ENCODE measurements around the gene CPNE8. TPM values are rescaled to one million over a fixed set of nuclear protein-coding genes. Genes with fewer than 3 reads are reported as not detected.
A peak's percentile ranks its signal among the peaks of the same experiment; 100 is the strongest.

The CPNE8 gene
- total and polyA plus RNA-seq, 10 of the 15 experiments (the other 5 are each of a cell fraction or from before 2014, with no cell fraction given), result 11.3 to 38.4 (median 18.9) TPM

DNA sequence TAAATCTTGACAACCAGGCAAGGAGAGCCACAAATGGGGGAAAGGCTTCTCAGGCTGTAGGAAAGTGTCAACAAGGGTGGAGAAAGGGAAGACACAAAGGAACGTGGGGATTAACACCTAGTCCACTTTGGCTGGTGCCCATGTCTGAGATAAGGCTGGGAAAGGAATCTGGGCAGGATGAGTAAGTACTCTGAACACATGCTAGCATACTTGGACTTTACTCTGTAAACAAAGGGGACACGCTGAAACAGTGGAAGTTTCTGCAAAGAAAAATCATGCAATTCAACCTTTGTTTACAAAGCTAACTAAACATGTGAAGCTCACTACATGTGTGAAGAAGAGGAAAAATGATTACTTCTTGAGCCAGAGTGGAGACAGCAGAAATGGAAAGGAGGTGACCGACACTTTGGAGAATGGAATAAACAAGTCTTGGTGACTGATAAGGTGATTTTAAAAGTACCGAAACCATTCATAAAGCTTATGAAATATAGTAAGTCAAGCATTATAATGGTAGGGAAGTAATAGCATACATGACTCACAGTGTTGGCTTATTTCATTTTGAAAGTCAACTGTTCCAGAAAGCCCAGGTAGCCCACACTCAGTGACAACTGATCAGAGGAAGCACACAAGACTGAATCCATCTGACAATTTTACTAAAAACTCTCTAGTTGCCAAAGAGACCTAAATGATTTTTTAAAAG is 13.2 kb downstream of the CPNE8 start (continued):
- no peak for TF ChIP-seq STAT3 (IDR thresholded peaks at IDR 0.05; ENCODE audit: low read depth, low read length)
- no peak for TF ChIP-seq IRF4 (IDR thresholded peaks at IDR 0.05; ENCODE audit: low read depth, low read length)
- no peak for TF ChIP-seq SREBF1 (IDR thresholded peaks at IDR 0.05; ENCODE audit: low read length)
- TF ChIP-seq SKIL (IDR thresholded peaks at IDR 0.05; ENCODE audit: low read depth, poor library complexity, severe bottlenecking), result no peak
- TF ChIP-seq BACH1 (IDR thresholded peaks at IDR 0.05; ENCODE audit: borderline replicate concordance), result no peak
- TF ChIP-seq, protein P1, sequence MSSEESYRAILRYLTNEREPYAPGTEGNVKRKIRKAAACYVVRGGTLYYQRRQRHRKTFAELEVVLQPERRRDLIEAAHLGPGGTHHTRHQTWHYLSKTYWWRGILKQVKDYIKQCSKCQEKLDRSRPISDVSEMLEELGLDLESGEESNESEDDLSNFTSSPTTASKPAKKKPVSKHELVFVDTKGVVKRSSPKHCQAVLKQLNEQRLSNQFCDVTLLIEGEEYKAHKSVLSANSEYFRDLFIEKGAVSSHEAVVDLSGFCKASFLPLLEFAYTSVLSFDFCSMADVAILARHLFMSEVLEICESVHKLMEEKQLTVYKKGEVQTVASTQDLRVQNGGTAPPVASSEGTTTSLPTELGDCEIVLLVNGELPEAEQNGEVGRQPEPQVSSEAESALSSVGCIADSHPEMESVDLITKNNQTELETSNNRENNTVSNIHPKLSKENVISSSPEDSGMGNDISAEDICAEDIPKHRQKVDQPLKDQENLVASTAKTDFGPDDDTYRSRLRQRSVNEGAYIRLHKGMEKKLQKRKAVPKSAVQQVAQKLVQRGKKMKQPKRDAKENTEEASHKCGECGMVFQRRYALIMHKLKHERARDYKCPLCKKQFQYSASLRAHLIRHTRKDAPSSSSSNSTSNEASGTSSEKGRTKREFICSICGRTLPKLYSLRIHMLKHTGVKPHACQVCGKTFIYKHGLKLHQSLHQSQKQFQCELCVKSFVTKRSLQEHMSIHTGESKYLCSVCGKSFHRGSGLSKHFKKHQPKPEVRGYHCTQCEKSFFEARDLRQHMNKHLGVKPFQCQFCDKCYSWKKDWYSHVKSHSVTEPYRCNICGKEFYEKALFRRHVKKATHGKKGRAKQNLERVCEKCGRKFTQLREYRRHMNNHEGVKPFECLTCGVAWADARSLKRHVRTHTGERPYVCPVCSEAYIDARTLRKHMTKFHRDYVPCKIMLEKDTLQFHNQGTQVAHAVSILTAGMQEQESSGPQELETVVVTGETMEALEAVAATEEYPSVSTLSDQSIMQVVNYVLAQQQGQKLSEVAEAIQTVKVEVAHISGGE (CRISPR knock-in tag; IDR thresholded peaks at IDR 0.05), result no peak
- no peak for TF ChIP-seq ZZZ3 (IDR thresholded peaks at IDR 0.05; ENCODE audit: control insufficient read depth, insufficient read length, low read depth)
- TF ChIP-seq RFX5 (IDR thresholded peaks at IDR 0.05; ENCODE audit: low read depth, low read length), result no peak
- TF ChIP-seq NBN (IDR thresholded peaks at IDR 0.05), result 0 out of 2 replicates have a peak, but pooled peaks have one; percentile 28
- TF ChIP-seq BMI1 (IDR thresholded peaks at IDR 0.05; ENCODE audit: borderline replicate concordance), result 0 out of 2 replicates have a peak, but pooled peaks have one; percentile 16
- peak; percentile 48; the same call in 1 of the 2 replicates for TF ChIP-seq RELB (IDR thresholded peaks at IDR 0.05; ENCODE audit: low read depth)
- no peak for TF ChIP-seq WRNIP1 (IDR thresholded peaks at IDR 0.05; ENCODE audit: borderline replicate concordance, low read depth, low read length)
- no peak for TF ChIP-seq SMAD5 (IDR thresholded peaks at IDR 0.05; ENCODE audit: low read depth)
- TF ChIP-seq, protein P2, sequence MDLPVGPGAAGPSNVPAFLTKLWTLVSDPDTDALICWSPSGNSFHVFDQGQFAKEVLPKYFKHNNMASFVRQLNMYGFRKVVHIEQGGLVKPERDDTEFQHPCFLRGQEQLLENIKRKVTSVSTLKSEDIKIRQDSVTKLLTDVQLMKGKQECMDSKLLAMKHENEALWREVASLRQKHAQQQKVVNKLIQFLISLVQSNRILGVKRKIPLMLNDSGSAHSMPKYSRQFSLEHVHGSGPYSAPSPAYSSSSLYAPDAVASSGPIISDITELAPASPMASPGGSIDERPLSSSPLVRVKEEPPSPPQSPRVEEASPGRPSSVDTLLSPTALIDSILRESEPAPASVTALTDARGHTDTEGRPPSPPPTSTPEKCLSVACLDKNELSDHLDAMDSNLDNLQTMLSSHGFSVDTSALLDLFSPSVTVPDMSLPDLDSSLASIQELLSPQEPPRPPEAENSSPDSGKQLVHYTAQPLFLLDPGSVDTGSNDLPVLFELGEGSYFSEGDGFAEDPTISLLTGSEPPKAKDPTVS (IDR thresholded peaks at IDR 0.05; ENCODE audit: low read depth, low read length), result no peak
- TF ChIP-seq RUNX3 (IDR thresholded peaks at IDR 0.05; ENCODE audit: low read length), result peak; percentile 14; the same call in 1 of the 2 replicates
- TF ChIP-seq JUND (IDR thresholded peaks at IDR 0.05; ENCODE audit: low read depth, low read length), result no peak
